Kidney epithelial cell (primary cell): ENCODE measurements around the gene IFI30. TPM values are rescaled to one million over a fixed set of nuclear protein-coding genes. Genes with fewer than 3 reads are reported as not detected.

Source experiments
- DNase-seq: peaks from one replicate; pipeline ENCODE4 v3.0.0-alpha.2; 2010; ENCODE audit warnings: low read depth
- H3K27me3 ChIP-seq: 2 replicates; pipeline ENCODE4 v1.6.0; 2011; ENCODE audit warnings: low read length; ENCODE audit not compliant: control insufficient read depth, insufficient read depth
- H3K36me3 ChIP-seq: 2 replicates; pipeline ENCODE4 v1.5.1; 2011; ENCODE audit warnings: low read length; ENCODE audit not compliant: control insufficient read depth, insufficient read depth
- H3K4me3 ChIP-seq: 2 replicates; pipeline ENCODE4 v1.5.1; 2011; ENCODE audit warnings: low read depth, mild to moderate bottlenecking, control low read depth, low read length
- CTCF ChIP-seq: IDR thresholded peaks from 2 replicates; pipeline ENCODE4 v1.5.1; 2011; ENCODE audit warnings: mild to moderate bottlenecking, moderate library complexity, low read length, control low read depth, inconsistent platforms; ENCODE audit not compliant: insufficient read depth, poor library complexity, severe bottlenecking
- total RNA-seq: library from RNA; depleted of rRNA; stranded (reverse); fragments of >200 nt; gene quantifications from 2 replicates; pipeline ENCODE4 v1.2.3, GENCODE V29; 2015

IFI30 gene
- total RNA-seq, 1 donor from 2014 or later: 9.2 TPM

GRCh38 chr19:18130523-18131242 is 42.9 kb upstream of the IFI30 start:
- TF ChIP-seq CTCF: no peak
- no peaks in the 10 kb centered on the region for H3K27me3 ChIP-seq
- DNase-seq: no peak
- H3K36me3 ChIP-seq: no peaks in the 10 kb centered on the region
- no peak overlapping the region for H3K4me3 ChIP-seq

GRCh38 chr19:18131841-18132596 is 41.6 kb upstream of the IFI30 start:
- Histone ChIP-seq H3K4me3 (no peak overlapping the region), H3K27me3 (no peaks in the 10 kb centered on the region), H3K36me3 (no peaks in the 10 kb centered on the region)
- no peak for TF ChIP-seq CTCF
- no peak for DNase-seq

- no peak for DNase-seq
- Histone ChIP-seq H3K4me3 (no peak overlapping the region), H3K36me3 (no peaks in the 10 kb centered on the region), H3K27me3 (no peaks in the 10 kb centered on the region)
- TF ChIP-seq CTCF: no peak
Measured at GRCh38 chr19:18135712-18136584, 37.7 kb upstream of the IFI30 start.

GRCh38 chr19:18137242-18137641 is 36.4 kb upstream of the IFI30 start:
- DNase-seq: no peak
- no peak for TF ChIP-seq CTCF
- H3K4me3 ChIP-seq: no peak overlapping the region
- H3K36me3 ChIP-seq: peaks cover 1% of the 10 kb centered on the region
- H3K27me3 ChIP-seq: no peaks in the 10 kb centered on the region

- Histone ChIP-seq H3K36me3 (peaks cover 1% of the 10 kb centered on the region), H3K4me3 (no peak overlapping the region), H3K27me3 (no peaks in the 10 kb centered on the region)
- no peak for DNase-seq
- TF ChIP-seq CTCF: no peak
Measured at GRCh38 chr19:18137657-18138339, 35.8 kb upstream of the IFI30 start.
